ENCODE results near the gene ACBD6.

GRCh38 chr1:180470031-180470430, 32.3 kb downstream of the ACBD6 start:
- no peak for TF ChIP-seq POLR2A (IDR thresholded peaks at IDR 0.05)
- TF ChIP-seq, protein P1, sequence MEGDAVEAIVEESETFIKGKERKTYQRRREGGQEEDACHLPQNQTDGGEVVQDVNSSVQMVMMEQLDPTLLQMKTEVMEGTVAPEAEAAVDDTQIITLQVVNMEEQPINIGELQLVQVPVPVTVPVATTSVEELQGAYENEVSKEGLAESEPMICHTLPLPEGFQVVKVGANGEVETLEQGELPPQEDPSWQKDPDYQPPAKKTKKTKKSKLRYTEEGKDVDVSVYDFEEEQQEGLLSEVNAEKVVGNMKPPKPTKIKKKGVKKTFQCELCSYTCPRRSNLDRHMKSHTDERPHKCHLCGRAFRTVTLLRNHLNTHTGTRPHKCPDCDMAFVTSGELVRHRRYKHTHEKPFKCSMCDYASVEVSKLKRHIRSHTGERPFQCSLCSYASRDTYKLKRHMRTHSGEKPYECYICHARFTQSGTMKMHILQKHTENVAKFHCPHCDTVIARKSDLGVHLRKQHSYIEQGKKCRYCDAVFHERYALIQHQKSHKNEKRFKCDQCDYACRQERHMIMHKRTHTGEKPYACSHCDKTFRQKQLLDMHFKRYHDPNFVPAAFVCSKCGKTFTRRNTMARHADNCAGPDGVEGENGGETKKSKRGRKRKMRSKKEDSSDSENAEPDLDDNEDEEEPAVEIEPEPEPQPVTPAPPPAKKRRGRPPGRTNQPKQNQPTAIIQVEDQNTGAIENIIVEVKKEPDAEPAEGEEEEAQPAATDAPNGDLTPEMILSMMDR (IDR thresholded peaks at IDR 0.05), result no peak
